GM21529 (cell line): ENCODE data around the gene PVALEF.

Experiments used
- ATAC-seq: cut with Tn5 transposase; IDR thresholded peaks from one replicate; pipeline ENCODE4 v1.9.1; 2021; ENCODE audit not compliant: unreplicated experiment

The PVALEF gene

GRCh38 chr17:81165246-81166032 lies at the start of gene PVALEF:
PVALEF (plus strand) TSS chr17:81165507; CDS start chr17:81181227, 15,720 bp downstream.
- no peak for ATAC-seq

GRCh38 chr17:81115749-81116464 lies 49.4 kb upstream of the PVALEF start:
- ATAC-seq = no peak

- ATAC-seq = no peak
Measured at GRCh38 chr17:81116704-81117103, 48.6 kb upstream of the PVALEF start.

GRCh38 chr17:81117672-81118198 lies 47.6 kb upstream of the PVALEF start:
- ATAC-seq = no peak

- no peak for ATAC-seq
Measured at GRCh38 chr17:81118308-81119221, 46.7 kb upstream of the PVALEF start.

- ATAC-seq = no peak
Measured at GRCh38 chr17:81119223-81120148, 45.8 kb upstream of the PVALEF start.

- ATAC-seq = no peak
Measured at GRCh38 chr17:81120149-81120484, 45.2 kb upstream of the PVALEF start.

GRCh38 chr17:81120695-81121621 lies 44.3 kb upstream of the PVALEF start:
- ATAC-seq = no peak

GRCh38 chr17:81121841-81122733 lies 43.2 kb upstream of the PVALEF start:
- no peak for ATAC-seq

- ATAC-seq = no peak
Measured at GRCh38 chr17:81123052-81124048, 42.0 kb upstream of the PVALEF start.

GRCh38 chr17:81124377-81124776 lies 40.9 kb upstream of the PVALEF start:
- ATAC-seq = no peak

GRCh38 chr17:81125573-81126081 lies 39.7 kb upstream of the PVALEF start:
- no peak for ATAC-seq

GRCh38 chr17:81126281-81127132 lies 38.8 kb upstream of the PVALEF start:
- ATAC-seq = no peak

GRCh38 chr17:81127133-81127455 lies 38.2 kb upstream of the PVALEF start:
- ATAC-seq = no peak

- ATAC-seq = no peak
Measured at GRCh38 chr17:81127526-81128177, 37.7 kb upstream of the PVALEF start.
